ENCODE data around the gene FAM163A. TPM values are rescaled to one million over a fixed set of nuclear protein-coding genes. Genes with fewer than 3 reads are reported as not detected.

Gene FAM163A
- total RNA-seq, 4 donors from 2014 or later = 0.44 TPM; not detected in 3

DNA sequence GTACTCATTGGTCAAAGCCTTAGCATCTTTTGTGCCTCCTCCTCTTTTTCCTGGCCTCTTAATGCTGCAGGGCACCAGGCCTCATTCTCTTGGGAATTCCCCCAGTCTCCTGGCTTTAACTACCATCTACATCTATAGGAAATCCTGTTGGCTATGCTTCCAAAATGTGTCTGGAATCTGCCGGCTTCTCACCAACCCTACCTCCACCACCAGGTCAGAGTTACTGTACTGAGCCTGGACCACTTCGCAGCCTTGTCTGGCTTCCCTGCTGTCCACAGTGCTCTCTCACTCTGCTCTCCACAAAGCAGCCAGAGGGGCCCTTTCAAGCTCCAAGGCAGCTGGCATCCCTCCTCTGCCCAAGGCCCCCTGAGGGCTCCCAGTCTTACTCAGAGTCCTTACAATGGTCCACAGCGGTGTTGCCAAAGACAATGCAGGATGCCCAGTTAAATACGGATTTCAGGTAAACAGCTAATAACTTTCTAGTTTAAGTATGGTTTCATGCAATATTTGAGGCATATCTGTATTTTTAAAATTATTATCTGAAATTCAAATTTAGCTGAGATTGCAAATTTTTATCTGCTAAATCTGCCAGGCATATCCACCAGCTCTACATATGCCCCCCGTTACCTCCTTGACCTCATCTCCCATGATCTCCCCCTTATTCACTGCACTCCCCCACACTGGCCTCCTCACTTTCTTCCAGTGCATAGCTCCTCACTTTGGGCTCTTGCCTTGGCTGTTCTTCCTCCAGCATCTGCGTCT lies 34.5 kb upstream of the FAM163A start:
- WGBS, 2 donors = 77 to 81% methylated on average over 6 of the region's 6 CpGs
- DNase-seq (ENCODE audit: low spot score in 2 of 2) = no peak
- Histone ChIP-seq H3K9me3 (peaks cover 0 to 5% (median 0%) of the 10 kb centered on the region in 4 donors), H3K27ac (no peak overlapping the region), H3K4me3 (no peak overlapping the region), H3K27me3 (no peaks in the 10 kb centered on the region), H3K36me3 (no peaks in the 10 kb centered on the region), H3K4me1 (peaks cover 0 to 15% (median 0%) of the 10 kb centered on the region in 4 donors)
- no peak for TF ChIP-seq POLR2A (IDR thresholded peaks at IDR 0.05)
- TF ChIP-seq EP300 (IDR thresholded peaks at IDR 0.05) = no peak
- no peak for TF ChIP-seq CTCF (IDR thresholded peaks at IDR 0.05)

- WGBS, 2 donors = 29 to 49% methylated on average over 5 of the region's 5 CpGs
- no peaks in the 10 kb centered on the region for H3K36me3 ChIP-seq
- H3K27me3 ChIP-seq = no peaks in the 10 kb centered on the region
- no peak overlapping the region for H3K4me3 ChIP-seq
- no peak for DNase-seq (ENCODE audit: low spot score in 2 of 2)
- TF ChIP-seq POLR2A (IDR thresholded peaks at IDR 0.05) = no peak
- no peak for TF ChIP-seq CTCF (IDR thresholded peaks at IDR 0.05)
- TF ChIP-seq EP300 (IDR thresholded peaks at IDR 0.05) = peak; percentile 48 to 61
- H3K9me3 ChIP-seq = peaks cover 0 to 18% (median 5%) of the 10 kb centered on the region in 4 donors
- no peak overlapping the region for H3K27ac ChIP-seq
- H3K4me1 ChIP-seq = peaks cover 0 to 15% (median 0%) of the 10 kb centered on the region in 4 donors
Observed at GRCh38 chr1:179709841-179710329, 33.2 kb upstream of the FAM163A start.

- Histone ChIP-seq H3K36me3 (no peaks in the 10 kb centered on the region), H3K27me3 (no peaks in the 10 kb centered on the region), H3K9me3 (peaks cover 0 to 50% (median 12%) of the 10 kb centered on the region in 4 donors), H3K4me1 (peaks cover 0 to 15% (median 0%) of the 10 kb centered on the region in 4 donors), H3K27ac (no peak overlapping the region), H3K4me3 (no peak overlapping the region)
- no peak for DNase-seq (ENCODE audit: low spot score in 2 of 2)
- TF ChIP-seq CTCF (IDR thresholded peaks at IDR 0.05) (no peak), EP300 (IDR thresholded peaks at IDR 0.05) (no peak), POLR2A (IDR thresholded peaks at IDR 0.05) (no peak)
- 93 to 96% methylated on average over 1 of the region's 1 CpG for whole genome bisulfite sequencing, 2 donors
Observed at GRCh38 chr1:179714159-179714558, 28.9 kb upstream of the FAM163A start.

GRCh38 chr1:179714623-179715022 lies 28.5 kb upstream of the FAM163A start:
- Histone ChIP-seq H3K4me1 (peaks cover 0 to 11% (median 0%) of the 10 kb centered on the region in 4 donors), H3K27me3 (no peaks in the 10 kb centered on the region), H3K4me3 (no peak overlapping the region), H3K9me3 (peaks cover 0 to 52% (median 13%) of the 10 kb centered on the region in 4 donors), H3K27ac (no peak overlapping the region), H3K36me3 (no peaks in the 10 kb centered on the region)
- no peak for TF ChIP-seq POLR2A (IDR thresholded peaks at IDR 0.05)
- TF ChIP-seq EP300 (IDR thresholded peaks at IDR 0.05) = no peak
- TF ChIP-seq CTCF (IDR thresholded peaks at IDR 0.05) = no peak
- DNase-seq (ENCODE audit: low spot score in 2 of 2) = no peak

DNA sequence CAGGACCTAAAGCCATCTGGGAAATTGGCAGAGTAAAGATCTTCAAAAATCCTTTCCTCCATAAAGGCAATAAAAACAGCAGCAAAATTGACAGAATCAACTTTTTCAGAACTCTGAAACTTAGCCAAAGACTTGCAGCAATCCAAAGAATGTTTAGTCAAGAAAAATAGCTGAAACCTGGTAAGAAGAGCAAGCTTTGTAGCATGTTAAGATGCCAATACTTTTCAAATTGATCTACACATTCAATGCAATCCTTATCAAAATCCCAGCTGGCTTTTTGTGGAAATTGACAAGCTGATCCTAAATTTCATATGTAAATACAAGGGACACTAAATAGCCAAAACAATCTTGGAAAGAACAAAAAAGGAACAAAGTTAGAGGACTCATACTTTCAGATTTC lies 23.8 kb upstream of the FAM163A start:
- DNase-seq (ENCODE audit: low spot score in 2 of 2) = no peak
- Histone ChIP-seq H3K4me3 (no peak overlapping the region), H3K4me1 (no peaks in the 10 kb centered on the region), H3K9me3 (peaks cover 0 to 54% (median 16%) of the 10 kb centered on the region in 4 donors), H3K36me3 (no peaks in the 10 kb centered on the region), H3K27ac (no peak overlapping the region), H3K27me3 (no peaks in the 10 kb centered on the region)
- no peak for TF ChIP-seq CTCF (IDR thresholded peaks at IDR 0.05)

All from tibial nerve (tissue), 4 donors.